Measurements from ENCODE around the gene F13A1. TPM values are rescaled to one million over a fixed set of nuclear protein-coding genes. Genes with fewer than 3 reads are reported as not detected.
A peak's percentile ranks its signal among the peaks of the same experiment; 100 is the strongest.

The F13A1 gene
- total and polyA plus RNA-seq, 4 donors, result 4.3 to 69.9 (median 23.4) TPM

- Histone ChIP-seq H3K27me3 (ENCODE audit: control insufficient read depth in 3 of 3, insufficient read depth in 3 of 3, low read length in 2 of 3) (no peaks in the 10 kb centered on the region), H3K36me3 (ENCODE audit: control insufficient read depth in 4 of 4, insufficient read depth in 4 of 4, low read length in 4 of 4) (no peaks in the 10 kb centered on the region), H3K9me3 (ENCODE audit: control insufficient read depth in 4 of 4, insufficient read depth in 3 of 4, low read length in 3 of 4) (no peaks in the 10 kb centered on the region), H3K4me3 (no peak overlapping the region), H3K27ac (ENCODE audit: low read depth in 1 of 2, low read length in 1 of 2) (no peak overlapping the region), H3K9ac (ENCODE audit: insufficient read depth in 1 of 2, low read length in 2 of 2) (no peak overlapping the region), H3K4me1 (ENCODE audit: control insufficient read depth in 5 of 5, insufficient read depth in 5 of 5, low read length in 5 of 5) (peaks cover 0 to 6% (median 0%) of the 10 kb centered on the region in 5 donors)
- WGBS, 2 donors, result 33 to 37% methylated on average over 2 of the region's 2 CpGs
- DNase-seq, result peak in 2 of 3 donors; percentile 23 to 39
- TF ChIP-seq CTCF (IDR thresholded peaks at IDR 0.05; ENCODE audit: control extremely low read depth, extremely low read depth), result no peak
- ATAC-seq (ENCODE audit: insufficient read depth, low FRiP score), result no peak
Observed at GRCh38 chr6:6225885-6226529, 94.5 kb downstream of the F13A1 start.

GRCh38 chr6:6224933-6225486 lies 95.5 kb downstream of the F13A1 start:
- DNase-seq, result no peak
- H3K27me3 ChIP-seq (ENCODE audit: control insufficient read depth in 3 of 3, insufficient read depth in 3 of 3, low read length in 2 of 3), result no peaks in the 10 kb centered on the region
- no peaks in the 10 kb centered on the region for H3K36me3 ChIP-seq (ENCODE audit: control insufficient read depth in 4 of 4, insufficient read depth in 4 of 4, low read length in 4 of 4)
- no peak overlapping the region for H3K27ac ChIP-seq (ENCODE audit: low read depth in 1 of 2, low read length in 1 of 2)
- H3K9ac ChIP-seq (ENCODE audit: insufficient read depth in 1 of 2, low read length in 2 of 2), result no peak overlapping the region
- WGBS, 2 donors, result 94 to 95% methylated on average over 6 of the region's 6 CpGs
- H3K4me3 ChIP-seq, result no peak overlapping the region
- TF ChIP-seq CTCF (IDR thresholded peaks at IDR 0.05; ENCODE audit: control extremely low read depth, extremely low read depth), result no peak
- ATAC-seq (ENCODE audit: insufficient read depth, low FRiP score), result no peak
- peaks cover 0 to 6% (median 0%) of the 10 kb centered on the region in 5 donors for H3K4me1 ChIP-seq (ENCODE audit: control insufficient read depth in 5 of 5, insufficient read depth in 5 of 5, low read length in 5 of 5)
- H3K9me3 ChIP-seq (ENCODE audit: control insufficient read depth in 4 of 4, insufficient read depth in 3 of 4, low read length in 3 of 4), result no peaks in the 10 kb centered on the region

DNA sequence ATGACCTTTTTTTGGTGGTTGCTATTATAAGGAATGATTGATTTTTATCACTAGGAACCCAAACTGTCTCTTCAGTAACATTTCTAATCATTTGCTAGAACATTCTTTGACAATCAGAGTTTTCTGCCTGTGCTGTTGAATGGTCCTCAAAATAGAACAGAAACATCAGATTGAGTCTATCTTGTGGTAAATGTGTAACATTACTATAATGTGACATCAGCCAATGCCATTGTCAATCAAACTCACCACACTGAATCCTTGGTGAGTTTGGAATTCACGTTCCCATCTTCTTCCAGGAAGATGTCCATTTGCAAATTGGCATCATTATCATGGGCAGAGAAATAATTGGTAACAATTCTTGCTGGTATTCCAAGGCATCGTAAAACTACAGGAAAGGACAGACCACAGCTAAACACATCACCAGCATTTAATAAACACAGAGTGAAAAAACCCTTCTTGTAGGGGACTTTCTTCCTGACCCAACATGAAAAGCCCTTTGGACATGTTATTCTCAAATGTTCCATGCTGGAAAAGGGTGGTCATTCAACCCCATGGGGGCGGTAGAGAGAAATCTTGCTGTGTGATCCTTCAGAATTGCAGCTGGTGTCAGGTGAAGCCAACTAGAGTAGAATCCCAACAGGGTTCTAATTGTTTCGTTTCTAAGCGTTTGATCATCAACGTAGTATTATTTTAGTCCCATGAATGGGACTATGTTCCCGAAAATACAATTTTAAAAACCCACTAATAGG lies 98.5 kb downstream of the F13A1 start:
- no peak for ATAC-seq (ENCODE audit: insufficient read depth, low FRiP score)
- H3K27ac ChIP-seq (ENCODE audit: low read depth in 1 of 2, low read length in 1 of 2), result no peak overlapping the region
- H3K4me1 ChIP-seq (ENCODE audit: control insufficient read depth in 5 of 5, insufficient read depth in 5 of 5, low read length in 5 of 5), result peaks cover 0 to 6% (median 0%) of the 10 kb centered on the region in 5 donors
- no peak for TF ChIP-seq CTCF (IDR thresholded peaks at IDR 0.05; ENCODE audit: control extremely low read depth, extremely low read depth)
- 54 to 60% methylated on average over 7 of the region's 7 CpGs for WGBS, 2 donors
- no peak for DNase-seq
- no peak overlapping the region for H3K9ac ChIP-seq (ENCODE audit: insufficient read depth in 1 of 2, low read length in 2 of 2)
- no peaks in the 10 kb centered on the region for H3K36me3 ChIP-seq (ENCODE audit: control insufficient read depth in 4 of 4, insufficient read depth in 4 of 4, low read length in 4 of 4)
- no peak overlapping the region for H3K4me3 ChIP-seq
- no peaks in the 10 kb centered on the region for H3K9me3 ChIP-seq (ENCODE audit: control insufficient read depth in 4 of 4, insufficient read depth in 3 of 4, low read length in 3 of 4)
- no peaks in the 10 kb centered on the region for H3K27me3 ChIP-seq (ENCODE audit: control insufficient read depth in 3 of 3, insufficient read depth in 3 of 3, low read length in 2 of 3)
